Mesenchymal stem cell (in vitro differentiated cells and primary cell): ENCODE results near the gene SLC25A21.

Source experiments
- DNase-seq: peaks from one replicate; pipeline ENCODE4 v3.0.0-alpha.2; 2013
- H2AFZ ChIP-seq: one replicate; pipeline ENCODE4 v1.6.1; 2013; ENCODE audit warnings: low read depth, mild to moderate bottlenecking, control low read depth, inconsistent platforms, low read length, moderate library complexity
- H2AK5ac ChIP-seq: 2 replicates; pipeline ENCODE4 v1.6.1; 2013; ENCODE audit warnings: low read length, moderate library complexity, mild to moderate bottlenecking, inconsistent platforms; ENCODE audit not compliant: severe bottlenecking
- H2BK120ac ChIP-seq: one replicate; pipeline ENCODE4 v1.6.1; 2013; ENCODE audit warnings: low read depth, mild to moderate bottlenecking, inconsistent platforms, low read length, moderate library complexity
- H2BK12ac ChIP-seq, 2 experiments: one replicate each; pipeline ENCODE4 v1.6.1; 2013; ENCODE audit warnings: inconsistent platforms in 2 of 2, low read length in 2 of 2, mild to moderate bottlenecking in 2 of 2, moderate library complexity in 2 of 2, control low read depth in 1 of 2
- H2BK15ac ChIP-seq: one replicate; pipeline ENCODE4 v1.6.1; 2013; ENCODE audit warnings: mild to moderate bottlenecking, low read depth, inconsistent platforms; ENCODE audit not compliant: poor library complexity, severe bottlenecking
- H2BK5ac ChIP-seq: 2 replicates; pipeline ENCODE4 v1.6.1; 2013; ENCODE audit warnings: low read depth, mild to moderate bottlenecking, low read length, control low read depth, inconsistent platforms; ENCODE audit not compliant: poor library complexity, severe bottlenecking
- H3K14ac ChIP-seq, 2 experiments: one replicate each; pipeline ENCODE4 v1.6.1; 2013; ENCODE audit warnings: inconsistent platforms in 2 of 2, low read length in 2 of 2, control low read depth in 1 of 2, mild to moderate bottlenecking in 1 of 2, moderate library complexity in 1 of 2
- H3K18ac ChIP-seq, 2 experiments: one replicate each; pipeline ENCODE4 v1.6.1; 2013; ENCODE audit warnings: inconsistent platforms in 2 of 2, low read length in 2 of 2, control low read depth in 1 of 2, low read depth in 1 of 2, mild to moderate bottlenecking in 1 of 2
- H3K23ac ChIP-seq, 2 experiments: one replicate each; pipeline ENCODE4 v1.6.1; 2013; ENCODE audit warnings: inconsistent platforms in 2 of 2, low read length in 2 of 2, mild to moderate bottlenecking in 2 of 2, moderate library complexity in 2 of 2, control low read depth in 1 of 2
- H3K27ac ChIP-seq: 2 replicates; pipeline ENCODE4 v1.5.1; 2013; ENCODE audit warnings: mild to moderate bottlenecking, moderate library complexity, low read length, control low read depth, inconsistent platforms; ENCODE audit not compliant: poor library complexity, severe bottlenecking
- H3K27me3 ChIP-seq, 2 experiments: 2 replicates each; pipeline versions ENCODE4 v1.6.1 to v1.7.0; 2013; ENCODE audit warnings: low read length in 2 of 2, mild to moderate bottlenecking in 2 of 2, moderate library complexity in 2 of 2, control low read depth in 1 of 2, inconsistent platforms in 1 of 2; ENCODE audit not compliant: control insufficient read depth in 1 of 2, insufficient read depth in 1 of 2
- H3K36me3 ChIP-seq, 2 experiments: 2 replicates each; pipeline versions ENCODE4 v1.6.1 to v1.7.0; 2013; ENCODE audit warnings: low read length in 2 of 2, control low read depth in 1 of 2, inconsistent platforms in 1 of 2, low read depth in 1 of 2, mild to moderate bottlenecking in 1 of 2; ENCODE audit not compliant: insufficient read depth in 2 of 2, control insufficient read depth in 1 of 2
- H3K4ac ChIP-seq, 2 experiments: one replicate each; pipeline ENCODE4 v1.6.1; 2013; ENCODE audit warnings: inconsistent platforms in 2 of 2, low read length in 2 of 2, mild to moderate bottlenecking in 2 of 2, moderate library complexity in 2 of 2, control low read depth in 1 of 2, low read depth in 1 of 2
- H3K4me1 ChIP-seq: 2 replicates; pipeline ENCODE4 v1.6.1; 2013; ENCODE audit warnings: low read depth, low read length, control low read depth; ENCODE audit not compliant: control insufficient read depth, insufficient read depth
- H3K4me2 ChIP-seq: 2 replicates; pipeline ENCODE4 v1.6.1; 2013; ENCODE audit warnings: low read length, mild to moderate bottlenecking, inconsistent platforms; ENCODE audit not compliant: poor library complexity, severe bottlenecking
- H3K4me3 ChIP-seq, 2 experiments: 2 replicates each; pipeline versions ENCODE4 v1.5.1 to v1.7.0; 2013; ENCODE audit warnings: low read length in 2 of 2, mild to moderate bottlenecking in 2 of 2, control low read depth in 1 of 2, low read depth in 1 of 2; ENCODE audit not compliant: insufficient read depth in 1 of 2
- H3K79me1 ChIP-seq: replicated peaks from 2 replicates; pipeline ENCODE4 v1.6.1; 2013; ENCODE audit warnings: mild to moderate bottlenecking, control low read depth, low read length, inconsistent platforms; ENCODE audit not compliant: poor library complexity, severe bottlenecking
- H3K9ac ChIP-seq: 2 replicates; pipeline ENCODE4 v1.7.0; 2013; ENCODE audit warnings: mild to moderate bottlenecking, low read length, moderate library complexity
- H3K9me3 ChIP-seq: 2 replicates; pipeline ENCODE4 v1.7.0; 2013; ENCODE audit warnings: mild to moderate bottlenecking, low read length; ENCODE audit not compliant: control insufficient read depth
- H4K8ac ChIP-seq: one replicate; pipeline ENCODE4 v1.6.1; 2013; ENCODE audit warnings: inconsistent platforms, mild to moderate bottlenecking, low read length, moderate library complexity
- H4K91ac ChIP-seq: one replicate; pipeline ENCODE4 v1.6.1; 2013; ENCODE audit warnings: mild to moderate bottlenecking, low read length, inconsistent platforms
- WGBS: methylation state at CpG from one replicate; pipeline ENCODE4 v1.1.7; 2013; ENCODE audit warnings: mixed read lengths; 5-methylcytosine and 5-hydroxymethylcytosine counted together

Gene SLC25A21

GRCh38 chr14:36949371-36949770, 223.0 kb downstream of the SLC25A21 start:
- H3K4ac ChIP-seq = no peak overlapping the region
- no peak overlapping the region for H3K14ac ChIP-seq
- H3K9me3 ChIP-seq = no peaks in the 10 kb centered on the region
- no peak overlapping the region for H3K4me2 ChIP-seq
- no peak overlapping the region for H2BK12ac ChIP-seq
- no peaks in the 10 kb centered on the region for H3K36me3 ChIP-seq
- H2BK120ac ChIP-seq = no peak overlapping the region
- H3K18ac ChIP-seq = no peak overlapping the region
- no peak overlapping the region for H2BK5ac ChIP-seq
- H2AK5ac ChIP-seq = no peak overlapping the region
- WGBS = 89% methylated on average over 1 of the region's 2 CpGs
- no peak overlapping the region for H3K23ac ChIP-seq
- H3K79me1 ChIP-seq = no peaks in the 10 kb centered on the region
- H4K8ac ChIP-seq = no peak overlapping the region
- peaks cover 2% of the 10 kb centered on the region for H3K4me1 ChIP-seq
- no peak overlapping the region for H3K4me3 ChIP-seq
- no peaks in the 10 kb centered on the region for H3K27me3 ChIP-seq
- H2BK15ac ChIP-seq = no peak overlapping the region
- H3K9ac ChIP-seq = no peak overlapping the region
- no peak overlapping the region for H4K91ac ChIP-seq
- no peak overlapping the region for H2AFZ ChIP-seq
- H3K27ac ChIP-seq = no peak overlapping the region
- DNase-seq = no peak

DNA sequence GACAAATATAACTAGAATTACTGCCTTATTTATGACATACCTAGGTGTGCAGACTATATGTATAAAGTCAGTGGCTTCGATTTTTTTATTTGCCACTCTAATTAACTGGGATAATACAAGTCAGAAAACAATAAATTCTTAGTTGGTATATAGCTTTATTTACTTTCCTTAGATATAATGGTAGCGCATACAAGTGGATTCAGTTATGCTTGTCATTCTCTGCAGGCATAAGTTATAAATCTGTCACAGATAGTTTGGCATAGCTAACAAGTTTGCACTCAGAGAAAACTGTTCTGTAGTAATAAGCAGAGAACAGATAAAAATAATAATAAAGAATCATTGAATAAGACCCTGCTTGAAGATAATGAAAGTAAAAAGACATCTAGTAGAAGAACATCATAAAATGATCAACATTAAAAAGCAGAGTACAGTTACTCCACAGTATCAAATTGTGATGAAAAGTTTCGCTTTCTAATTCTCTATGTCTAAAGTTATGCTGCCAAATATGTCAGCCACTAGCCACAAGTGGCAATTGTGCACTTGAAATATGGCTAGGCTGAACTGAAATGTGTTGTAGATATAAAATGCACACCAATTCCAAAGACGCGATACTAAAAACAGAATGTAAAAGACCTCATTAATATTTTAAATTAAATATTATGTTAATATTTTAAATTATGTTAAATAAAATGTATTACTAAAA, 224.1 kb downstream of the SLC25A21 start:
- H3K9ac ChIP-seq = no peak overlapping the region

DNA sequence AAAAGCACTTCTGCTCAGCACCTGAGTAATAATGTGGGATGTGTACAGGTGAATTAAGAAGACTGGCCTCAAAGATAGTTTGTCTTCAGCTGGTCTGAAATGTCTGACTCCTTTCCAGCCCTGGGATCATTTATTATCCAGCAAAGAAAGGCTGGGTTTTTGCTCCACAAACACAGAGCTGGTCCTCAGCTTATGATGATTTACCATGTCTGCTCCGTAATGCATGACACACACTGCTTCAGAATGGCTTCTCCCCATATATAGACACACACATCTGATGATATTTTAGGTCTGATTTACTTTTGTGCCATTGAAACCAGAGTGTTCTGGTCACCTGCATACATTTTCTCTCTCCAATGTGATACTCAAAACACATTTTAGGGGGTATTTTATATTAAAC, 225.0 kb downstream of the SLC25A21 start:
- no peak overlapping the region for H3K14ac ChIP-seq
- H3K4ac ChIP-seq = no peak overlapping the region
- no peaks in the 10 kb centered on the region for H3K9me3 ChIP-seq
- H3K36me3 ChIP-seq = no peaks in the 10 kb centered on the region
- no peak overlapping the region for H3K9ac ChIP-seq
- H2AK5ac ChIP-seq = no peak overlapping the region
- H2BK5ac ChIP-seq = no peak overlapping the region
- no peak overlapping the region for H3K23ac ChIP-seq
- H3K4me3 ChIP-seq = no peak overlapping the region
- no peak overlapping the region for H3K18ac ChIP-seq
- H4K8ac ChIP-seq = no peak overlapping the region
- H3K79me1 ChIP-seq = no peaks in the 10 kb centered on the region
- H2BK12ac ChIP-seq = no peak overlapping the region
- no peak for DNase-seq
- no peak overlapping the region for H3K4me2 ChIP-seq
- H2BK15ac ChIP-seq = no peak overlapping the region
- no peak overlapping the region for H2AFZ ChIP-seq
- no peak overlapping the region for H3K27ac ChIP-seq
- no CpG with 5 or more reads among the region's 1 CpG for WGBS
- H4K91ac ChIP-seq = no peak overlapping the region
- no peaks in the 10 kb centered on the region for H3K27me3 ChIP-seq
- H2BK120ac ChIP-seq = no peak overlapping the region
- H3K4me1 ChIP-seq = peaks cover 5% of the 10 kb centered on the region

More for the DNA sequence above, 224.1 kb downstream of the SLC25A21 start:
- Histone ChIP-seq H3K36me3 (no peaks in the 10 kb centered on the region), H4K91ac (no peak overlapping the region), H3K14ac (no peak overlapping the region), H3K4me2 (no peak overlapping the region), H3K9me3 (no peaks in the 10 kb centered on the region), H3K18ac (no peak overlapping the region), H3K27ac (no peak overlapping the region), H2AK5ac (no peak overlapping the region), H4K8ac (no peak overlapping the region), H2AFZ (no peak overlapping the region), H2BK5ac (no peak overlapping the region), H3K27me3 (no peaks in the 10 kb centered on the region), H3K23ac (no peak overlapping the region), H3K4me1 (peaks cover 5% of the 10 kb centered on the region), H3K79me1 (no peaks in the 10 kb centered on the region), H2BK15ac (no peak overlapping the region), H2BK12ac (no peak overlapping the region), H3K4ac (no peak overlapping the region), H3K4me3 (no peak overlapping the region), H2BK120ac (no peak overlapping the region)
- WGBS = 100% methylated on average over 1 of the region's 5 CpGs
- no peak for DNase-seq

- Histone ChIP-seq H3K27me3 (no peaks in the 10 kb centered on the region), H2AK5ac (no peak overlapping the region), H2BK5ac (no peak overlapping the region), H4K91ac (no peak overlapping the region), H2BK120ac (no peak overlapping the region), H3K27ac (no peak overlapping the region), H3K23ac (no peak overlapping the region), H4K8ac (no peak overlapping the region), H3K18ac (no peak overlapping the region), H3K4me3 (no peak overlapping the region), H2BK15ac (no peak overlapping the region), H3K79me1 (no peaks in the 10 kb centered on the region), H3K36me3 (no peaks in the 10 kb centered on the region), H3K14ac (no peak overlapping the region), H2AFZ (no peak overlapping the region), H3K4me2 (no peak overlapping the region), H2BK12ac (no peak overlapping the region), H3K4me1 (peaks cover 5% of the 10 kb centered on the region), H3K9me3 (no peaks in the 10 kb centered on the region), H3K4ac (no peak overlapping the region), H3K9ac (no peak overlapping the region)
- 97% methylated on average over 1 of the region's 1 CpG for WGBS
- no peak for DNase-seq
Measured at GRCh38 chr14:36946872-36947271, 225.5 kb downstream of the SLC25A21 start.
